ENCODE measurements around the gene INMT.

DNA sequence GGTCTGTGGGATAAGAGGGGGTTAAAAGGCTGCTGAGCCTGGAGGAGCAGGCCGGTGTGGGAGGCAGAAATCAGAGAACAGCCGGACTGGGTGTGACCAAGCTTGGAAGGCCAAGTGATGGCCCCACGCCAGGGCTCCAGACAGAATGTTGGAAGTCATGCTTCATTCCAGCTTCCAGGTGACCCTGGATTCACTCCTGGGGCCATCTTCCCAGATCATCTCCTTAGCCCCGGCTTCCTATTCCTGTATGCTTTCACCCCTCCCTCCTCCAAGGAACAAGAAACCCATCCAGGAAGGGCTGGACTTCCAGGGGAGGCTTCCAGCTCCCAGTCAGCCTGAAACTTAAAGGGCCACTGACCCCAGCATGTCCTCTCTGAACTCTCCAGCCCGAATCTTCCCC is 1.0 kb downstream of the INMT start:
- TF ChIP-seq EZH2phosphoT487 (IDR thresholded peaks at IDR 0.05; ENCODE audit: low read length) = no peak
- TF ChIP-seq EZH2 (optimal IDR thresholded peaks at IDR 0.05; ENCODE audit: low read depth, low read length) = no peak
